NOMO-1 (cell line): ENCODE measurements around the gene RSBN1.
"Not testable (repeated sequence)": the region's sequence is repeated elsewhere in the genome, so short reads cannot be mapped to it uniquely, and the experiment has no call there.

Source experiments
- DNase-seq, 2 experiments: peaks; one replicate each; lab custom pipeline; 2025; ENCODE audit not compliant: unreplicated experiment in 2 of 2; lab: John Stamatoyannopoulos, UW

RSBN1 gene

GRCh38 chr1:113749402-113749801, 62.9 kb downstream of the RSBN1 start:
- DNase-seq: no peak

DNA sequence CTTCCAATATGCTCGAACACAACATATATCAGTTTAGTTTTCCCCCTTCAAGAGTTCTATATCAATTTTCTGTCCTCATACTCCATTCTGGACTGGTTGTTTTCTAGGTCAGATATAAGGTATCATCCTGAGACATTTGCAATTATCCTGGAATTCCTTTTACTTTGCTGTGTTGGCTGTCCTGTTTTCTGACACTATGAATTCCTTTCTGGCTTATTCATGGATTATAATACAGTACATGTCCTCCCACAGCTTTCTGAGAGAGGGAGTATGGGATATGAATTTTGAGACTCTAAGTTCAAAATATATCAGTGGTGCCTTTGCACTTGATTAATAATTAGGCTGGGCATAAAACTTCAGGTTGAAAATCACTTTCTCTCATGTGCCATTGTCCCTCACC, 64.9 kb downstream of the RSBN1 start:
- DNase-seq: no peak

DNA sequence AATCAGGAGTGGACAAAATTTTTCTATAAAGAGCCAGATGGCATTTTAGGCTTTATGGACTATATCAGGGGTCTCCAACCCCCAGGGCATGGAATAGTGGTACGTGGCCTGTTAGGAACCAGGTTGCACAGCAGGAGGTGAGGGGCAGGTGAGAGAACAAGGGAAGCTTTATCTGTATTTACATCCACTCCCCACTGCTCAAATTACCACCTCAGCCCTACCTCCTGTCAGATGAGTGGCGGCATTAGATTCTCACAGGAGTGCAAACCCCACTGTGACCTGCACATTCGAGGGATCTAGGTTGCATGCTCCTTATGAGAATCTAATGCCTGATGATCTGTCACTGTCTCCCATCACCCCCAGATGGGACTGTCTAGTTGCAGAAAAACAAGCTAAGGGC, 66.9 kb downstream of the RSBN1 start:
- no peak for DNase-seq

DNA sequence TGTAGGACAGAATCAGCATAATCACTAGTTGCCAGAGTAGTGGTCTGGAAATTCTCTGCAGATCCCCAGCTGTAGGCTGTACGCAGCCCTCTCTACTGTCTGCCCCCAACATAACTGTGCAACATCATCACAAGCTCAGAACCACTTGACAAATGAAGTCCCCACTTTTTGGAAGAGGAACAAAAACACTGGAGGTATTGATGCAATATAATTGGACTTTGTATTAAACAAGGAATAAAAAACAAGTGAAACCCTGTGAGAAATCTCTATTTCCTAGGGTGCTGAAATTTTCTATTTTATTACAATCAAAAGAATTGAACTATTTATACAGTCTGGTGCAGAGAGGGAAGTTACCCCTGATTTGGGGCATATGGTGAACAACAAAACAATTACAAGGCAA, 68.2 kb downstream of the RSBN1 start:
- DNase-seq: no peak

DNA sequence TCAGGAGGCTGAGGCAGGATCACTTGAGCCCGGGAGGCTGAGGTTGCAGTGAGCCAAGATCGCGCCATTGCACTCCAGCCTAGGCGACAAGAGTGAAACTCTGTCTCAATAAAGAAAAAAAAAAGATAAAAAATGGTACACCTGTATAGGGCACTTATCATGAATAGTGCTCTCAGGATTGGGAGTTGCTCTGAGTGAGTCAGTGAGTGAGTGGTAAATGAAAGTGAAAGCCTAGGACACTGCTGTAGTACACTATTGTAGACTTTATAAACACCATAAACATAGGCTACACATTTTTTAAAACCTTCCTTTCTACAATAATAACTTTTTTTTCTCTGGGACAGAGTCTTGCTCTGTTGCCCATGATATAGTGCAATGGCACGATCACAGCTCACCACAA, 69.8 kb downstream of the RSBN1 start:
- DNase-seq: no peak

GRCh38 chr1:113734357-113735055, 77.8 kb downstream of the RSBN1 start:
- no peak for DNase-seq

- no peak for DNase-seq
These were observed 79.5 kb downstream of the RSBN1 start for GRCh38 chr1:113732802-113733201.

DNA sequence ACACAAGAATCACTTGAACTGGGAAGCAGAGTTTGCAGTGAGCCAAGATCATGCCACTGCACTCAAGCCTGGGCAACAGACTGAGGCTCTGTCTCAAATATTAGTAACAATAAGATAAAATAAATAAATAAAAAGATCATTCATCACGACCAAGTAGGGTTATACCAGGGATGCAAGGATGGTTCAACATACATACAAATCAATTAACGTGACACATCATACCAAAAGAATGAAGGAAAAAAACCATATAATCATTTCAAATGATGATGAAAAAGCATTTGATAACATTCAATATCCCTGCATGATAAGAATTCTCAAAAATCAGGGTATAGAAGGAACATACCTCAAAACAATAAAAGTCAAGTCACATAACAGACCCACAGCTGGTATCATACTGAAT, 91.3 kb downstream of the RSBN1 start:
- DNase-seq: no peak

- DNase-seq: not testable (repeated sequence)
These were observed 93.7 kb downstream of the RSBN1 start for GRCh38 chr1:113718621-113719020.

- not testable (repeated sequence) for DNase-seq
These were observed 94.8 kb downstream of the RSBN1 start for GRCh38 chr1:113717506-113717905.

DNA sequence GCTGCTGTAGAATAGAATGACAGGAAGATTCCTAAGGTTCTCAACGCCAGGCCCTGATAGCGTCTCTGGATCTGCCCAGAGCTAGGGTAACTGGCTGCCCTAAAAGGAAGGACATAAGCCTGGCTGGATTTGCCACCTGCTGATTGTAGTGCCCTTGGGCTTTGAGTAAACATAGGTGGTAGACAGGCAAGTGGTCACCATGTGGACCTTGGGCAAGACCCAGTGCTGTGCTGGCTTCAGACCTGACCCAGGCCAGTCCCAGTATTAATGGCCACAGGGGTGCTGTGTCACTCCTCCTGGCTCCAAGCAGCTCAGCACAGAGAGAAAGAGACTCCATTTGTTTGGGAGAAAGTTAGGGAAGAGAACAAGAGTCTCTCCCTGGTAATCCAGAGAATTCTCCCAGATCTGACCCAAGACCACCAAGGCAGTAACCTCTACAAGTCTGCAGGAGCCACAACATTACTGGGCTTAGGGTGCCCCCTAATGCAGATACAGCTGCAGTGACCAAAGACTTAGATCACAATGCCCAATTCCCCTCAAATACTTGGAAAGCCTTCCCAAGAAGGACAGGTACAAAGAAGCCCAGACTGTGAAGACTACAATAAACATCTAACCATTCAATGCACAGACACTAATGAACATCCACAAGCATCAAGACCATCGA, 97.5 kb downstream of the RSBN1 start:
- no peak for DNase-seq
